H1 (cell line): ENCODE results near the gene LRRC46. TPM values are rescaled to one million over a fixed set of nuclear protein-coding genes. Genes with fewer than 3 reads are reported as not detected.

Source experiments
- CTCF ChIA-PET: fragments of 300-600 bp; sonication (Branson Sonifier 250); formaldehyde crosslinking; loops from one replicate; lab custom pipeline; 2021; ENCODE audit not compliant: partially characterized antibody; lab: Charles Lee
- POLR2A ChIA-PET: fragments of 300-600 bp; sonication (Branson Sonifier 250); formaldehyde crosslinking; loops from one replicate; lab custom pipeline; 2021; ENCODE audit warnings: inconsistent platforms; ENCODE audit not compliant: partially characterized antibody; lab: Charles Lee
- DNase-seq, 2 experiments: peaks; one replicate each; pipeline versions ENCODE4 v3.0.0 to v3.0.0-alpha.2; 2010 to 2022; ENCODE audit warnings: low spot score in 2 of 2, low read depth in 1 of 2, mixed read lengths in 1 of 2
- FAIRE-seq: peaks from 2 replicates; lab custom pipeline; 2011; peaks lifted over from hg19 to GRCh38; lab: Jason Lieb, UNC
- H2AFZ ChIP-seq: 2 replicates; pipeline ENCODE4 v1.8.1; 2012; ENCODE audit warnings: low read length, inconsistent platforms
- H2AK5ac ChIP-seq: 2 replicates; pipeline ENCODE4 v1.6.1; 2013; ENCODE audit warnings: low read depth, low read length
- H2BK120ac ChIP-seq: replicated peaks from 2 replicates; pipeline ENCODE3; 2013; ENCODE audit warnings: low read depth, low read length, inconsistent platforms
- H2BK12ac ChIP-seq: 2 replicates; pipeline ENCODE4 v1.6.1; 2013; ENCODE audit warnings: low read depth, low read length
- H2BK15ac ChIP-seq: 2 replicates; pipeline ENCODE4 v1.6.1; 2013; ENCODE audit warnings: low read length
- H2BK20ac ChIP-seq: 2 replicates; pipeline ENCODE4 v1.6.1; 2013; ENCODE audit warnings: low read length
- H2BK5ac ChIP-seq: 2 replicates; pipeline ENCODE4 v1.6.1; 2013; ENCODE audit warnings: low read depth, low read length
- H3K14ac ChIP-seq: 2 replicates; pipeline ENCODE4 v1.6.1; 2013; ENCODE audit warnings: inconsistent platforms; ENCODE audit not compliant: insufficient read length
- H3K18ac ChIP-seq: 2 replicates; pipeline ENCODE4 v1.6.1; 2013; ENCODE audit warnings: low read length; ENCODE audit errors: extremely low read depth
- H3K23ac ChIP-seq: 2 replicates; pipeline ENCODE4 v1.6.1; 2013; ENCODE audit warnings: inconsistent platforms; ENCODE audit not compliant: insufficient read length
- H3K23me2 ChIP-seq: 2 replicates; pipeline ENCODE4 v1.6.1; 2013; ENCODE audit warnings: low read depth, low read length
- H3K27ac ChIP-seq: 2 replicates; pipeline ENCODE4 v1.6.1; 2011; ENCODE audit warnings: low read depth, low read length, inconsistent platforms
- H3K27me3 ChIP-seq, 4 experiments: replicated peaks in 1 of 4; 1 replicate in 1 of 4; 2 replicates in 3 of 4; pipeline versions ENCODE4 v1.6.1 to v1.8.1; 2011 to 2013; ENCODE audit warnings: low read length in 3 of 4, mild to moderate bottlenecking in 3 of 4, inconsistent platforms in 2 of 4, mixed read lengths in 2 of 4, moderate library complexity in 1 of 4; ENCODE audit not compliant: control insufficient read depth in 3 of 4, insufficient read depth in 3 of 4; ENCODE audit errors: extremely low read depth in 1 of 4
- H3K36me3 ChIP-seq, 4 experiments: 2 replicates each; pipeline versions ENCODE4 v1.6.1 to v1.8.1; 2011 to 2013; ENCODE audit warnings: mild to moderate bottlenecking in 4 of 4, low read length in 3 of 4, moderate library complexity in 2 of 4, control low read depth in 1 of 4, inconsistent platforms in 1 of 4; ENCODE audit not compliant: insufficient read depth in 4 of 4, control insufficient read depth in 2 of 4
- H3K4ac ChIP-seq: replicated peaks from 2 replicates; pipeline ENCODE3; 2013; ENCODE audit warnings: low read length, low read depth, mixed read lengths, inconsistent platforms; ENCODE audit not compliant: insufficient read length
- H3K4me1 ChIP-seq, 4 experiments: replicated peaks in 1 of 4; 1 replicate in 1 of 4; 2 replicates in 3 of 4; pipeline versions ENCODE4 v1.6.1 to v1.8.1; 2011 to 2013; ENCODE audit warnings: low read length in 3 of 4, inconsistent platforms in 2 of 4, mixed read lengths in 1 of 4; ENCODE audit not compliant: insufficient read depth in 4 of 4, control insufficient read depth in 3 of 4
- H3K4me2 ChIP-seq, 2 experiments: 2 replicates each; pipeline versions ENCODE4 v1.6.1 to v1.8.1; 2011 to 2013; ENCODE audit warnings: low read depth in 2 of 2, low read length in 2 of 2, control low read depth in 1 of 2, inconsistent platforms in 1 of 2, mild to moderate bottlenecking in 1 of 2; ENCODE audit not compliant: insufficient read depth in 1 of 2
- H3K4me3 ChIP-seq, 4 experiments: fragments of 200-600, 300-600 bp in 1 of 4; sonication (generic), shearing (Covaris generic), sonication (Bioruptor Twin) in 1 of 4; 2 replicates each; pipeline versions ENCODE4 v1.5.1 to v1.8.1; 2011 to 2016; ENCODE audit warnings: low read length in 4 of 4, low read depth in 3 of 4, control low read depth in 2 of 4, inconsistent platforms in 2 of 4, mild to moderate bottlenecking in 2 of 4, mixed read lengths in 1 of 4, moderate library complexity in 1 of 4; ENCODE audit not compliant: insufficient read depth in 2 of 4; ENCODE audit errors: extremely low read depth in 1 of 4
- H3K56ac ChIP-seq: replicated peaks from 2 replicates; pipeline ENCODE3; 2013; ENCODE audit warnings: low read depth, mild to moderate bottlenecking, mixed read lengths, low read length, inconsistent platforms; ENCODE audit not compliant: insufficient read length
- H3K79me1 ChIP-seq: 2 replicates; pipeline ENCODE4 v1.6.1; 2013; ENCODE audit warnings: low read depth, low read length, control low read depth
- H3K79me2 ChIP-seq, 2 experiments: 2 replicates each; pipeline versions ENCODE4 v1.6.1 to v1.8.1; 2012 to 2013; ENCODE audit warnings: low read length in 2 of 2, mild to moderate bottlenecking in 2 of 2, inconsistent platforms in 1 of 2; ENCODE audit not compliant: insufficient read depth in 2 of 2, control insufficient read depth in 1 of 2
- H3K9ac ChIP-seq, 4 experiments: replicated peaks in 1 of 4; 1 replicate in 1 of 4; 2 replicates in 3 of 4; pipeline versions ENCODE4 v1.6.1 to v1.8.1; 2011 to 2013; ENCODE audit warnings: low read depth in 3 of 4, low read length in 3 of 4, control low read depth in 2 of 4, mild to moderate bottlenecking in 2 of 4, moderate library complexity in 2 of 4, inconsistent platforms in 1 of 4; ENCODE audit errors: extremely low read depth in 1 of 4
- H3K9me3 ChIP-seq, 2 experiments: 2 replicates each; pipeline versions ENCODE4 v1.6.1 to v1.8.1; 2012 to 2013; ENCODE audit warnings: mild to moderate bottlenecking in 2 of 2, moderate library complexity in 2 of 2, control low read depth in 1 of 2, inconsistent platforms in 1 of 2, low read depth in 1 of 2, low read length in 1 of 2, mixed read lengths in 1 of 2; ENCODE audit not compliant: insufficient read depth in 2 of 2
- H4K20me1 ChIP-seq, 2 experiments: replicated peaks in 1 of 2; 2 replicates each; pipeline versions ENCODE3 to v1.8.1; 2011 to 2013; ENCODE audit warnings: inconsistent platforms in 2 of 2, low read length in 2 of 2, mild to moderate bottlenecking in 1 of 2; ENCODE audit not compliant: insufficient read depth in 2 of 2, control insufficient read depth in 1 of 2
- H4K5ac ChIP-seq: 2 replicates; pipeline ENCODE4 v1.6.1; 2013; ENCODE audit warnings: low read length, low read depth, mixed read lengths, inconsistent platforms; ENCODE audit not compliant: insufficient read length
- H4K8ac ChIP-seq: 2 replicates; pipeline ENCODE4 v1.8.0; 2013; ENCODE audit warnings: mild to moderate bottlenecking, moderate library complexity, low read length, inconsistent platforms; ENCODE audit not compliant: insufficient read depth; ENCODE audit errors: extremely low read depth
- H4K91ac ChIP-seq: replicated peaks from 2 replicates; pipeline ENCODE3; 2013; ENCODE audit warnings: low read length, mixed read lengths, inconsistent platforms; ENCODE audit not compliant: insufficient read length
- JUND ChIP-seq: IDR thresholded peaks from 2 replicates; pipeline ENCODE4 v1.6.1; 2011; ENCODE audit warnings: mild to moderate bottlenecking, improper control_type of control experiment, low read length
- POU5F1 ChIP-seq: IDR thresholded peaks from 2 replicates; pipeline ENCODE4 v1.6.1; 2011; ENCODE audit warnings: low read depth, mild to moderate bottlenecking, low read length, moderate library complexity
- SP1 ChIP-seq: IDR thresholded peaks from 2 replicates; pipeline ENCODE4 v1.6.1; 2011; ENCODE audit warnings: low read depth, low read length
- SP2 ChIP-seq: IDR thresholded peaks from 2 replicates; pipeline ENCODE4 v1.6.1; 2012; ENCODE audit warnings: mild to moderate bottlenecking, low read length, inconsistent platforms
- TEAD4 ChIP-seq: IDR thresholded peaks from 2 replicates; pipeline ENCODE4 v1.6.1; 2012; ENCODE audit warnings: low read depth, low read length, inconsistent platforms, mixed read lengths
- WGBS, 2 experiments: shearing (Covaris generic) in 1 of 2; methylation state at CpG; one replicate each; pipeline versions ENCODE4 v1.1.6 to v1.1.7; 2013 to 2015; ENCODE audit warnings: low lambda C conversion rate in 2 of 2, mixed read lengths in 2 of 2, inconsistent platforms in 1 of 2, low coverage in 1 of 2, missing lambda C conversion rate in 1 of 2; ENCODE audit not compliant: insufficient replicate concordance in 2 of 2, insufficient coverage in 1 of 2, insufficient read length in 1 of 2; ENCODE audit errors: extremely low coverage in 1 of 2, missing lambda C conversion rate in 1 of 2; 5-methylcytosine and 5-hydroxymethylcytosine counted together
- polyA plus RNA-seq, 7 experiments: library from polyadenylated mRNA; depleted of rRNA in 3 of 7; stranded (reverse) in 5 of 7; unstranded in 2 of 7; fragments of >200 nt in 5 of 7; fragments of 200-250 nt in 2 of 7; gene quantifications; 1 replicate in 5 of 7; 2 replicates in 1 of 7; 4 replicates in 1 of 7; pipeline versions ENCODE4 v1.2.1 to v1.2.3, GENCODE V29; 2011 to 2013; ENCODE audit warnings: missing spikeins in 2 of 7, mixed read lengths in 2 of 7
- total RNA-seq: library from RNA; stranded (reverse); fragmentation: NEBNext Ultra II Directional; extraction: Animal tissue kit (Norgen Biotek cat#: 25700); gene quantifications from 2 replicates; pipeline ENCODE4 v1.2.1, GENCODE V29; 2021
- TF ChIP-seq, protein P1 (sequence below): IDR thresholded peaks from 2 replicates; pipeline ENCODE4 v1.6.1; 2011; ENCODE audit warnings: low read depth, mild to moderate bottlenecking, low read length; ENCODE audit not compliant: insufficient read depth
- TF ChIP-seq, protein P2 (sequence below): IDR thresholded peaks from 2 replicates; pipeline ENCODE4 v1.6.1; 2012; ENCODE audit warnings: low read length, inconsistent platforms

Gene LRRC46
- total and polyA plus RNA-seq, 2 of the 8 experiments (the other 6 are each of a cell fraction or from before 2014, with no cell fraction given): 0.18 TPM; not detected in 1

GRCh38 chr17:47806913-47807255, 24.6 kb upstream of the LRRC46 start:
- TF ChIP-seq, protein P1, sequence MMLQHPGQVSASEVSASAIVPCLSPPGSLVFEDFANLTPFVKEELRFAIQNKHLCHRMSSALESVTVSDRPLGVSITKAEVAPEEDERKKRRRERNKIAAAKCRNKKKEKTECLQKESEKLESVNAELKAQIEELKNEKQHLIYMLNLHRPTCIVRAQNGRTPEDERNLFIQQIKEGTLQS: no peak
- TF ChIP-seq SP1 (no peak), TEAD4 (no peak), POU5F1 (no peak), JUND (no peak), SP2 (no peak)
- TF ChIP-seq, protein P2, sequence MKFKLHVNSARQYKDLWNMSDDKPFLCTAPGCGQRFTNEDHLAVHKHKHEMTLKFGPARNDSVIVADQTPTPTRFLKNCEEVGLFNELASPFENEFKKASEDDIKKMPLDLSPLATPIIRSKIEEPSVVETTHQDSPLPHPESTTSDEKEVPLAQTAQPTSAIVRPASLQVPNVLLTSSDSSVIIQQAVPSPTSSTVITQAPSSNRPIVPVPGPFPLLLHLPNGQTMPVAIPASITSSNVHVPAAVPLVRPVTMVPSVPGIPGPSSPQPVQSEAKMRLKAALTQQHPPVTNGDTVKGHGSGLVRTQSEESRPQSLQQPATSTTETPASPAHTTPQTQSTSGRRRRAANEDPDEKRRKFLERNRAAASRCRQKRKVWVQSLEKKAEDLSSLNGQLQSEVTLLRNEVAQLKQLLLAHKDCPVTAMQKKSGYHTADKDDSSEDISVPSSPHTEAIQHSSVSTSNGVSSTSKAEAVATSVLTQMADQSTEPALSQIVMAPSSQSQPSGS: no peak
- FAIRE-seq: no peak
- CTCF ChIA-PET: interaction anchor here (0.8 to 1.8 kb wide), 3 partner anchors 14 to 109 kb away, joined by 3 to 4 read pairs (median 4); no protein-coding TSS in a partner anchor

More at GRCh38 chr17:47806913-47807255, 24.6 kb upstream of the LRRC46 start:
- peaks cover 0 to 2% (median 0%) of the 10 kb centered on the region in 4 experiments; a peak in 1 of 8 replicates for H3K36me3 ChIP-seq
- H4K5ac ChIP-seq: no peak overlapping the region
- no peak overlapping the region for H2AFZ ChIP-seq
- H3K9me3 ChIP-seq: no peaks in the 10 kb centered on the region
- H2BK120ac ChIP-seq: no peak overlapping the region
- no peaks in the 10 kb centered on the region; the same call in 1 of the 2 replicates for H3K79me1 ChIP-seq
- H3K9ac ChIP-seq: no peak overlapping the region; a peak in 1 of 7 replicates
- H3K4ac ChIP-seq: no peak overlapping the region
- H2BK12ac ChIP-seq: no peak overlapping the region
- H3K18ac ChIP-seq: no peak overlapping the region
- no peak overlapping the region for H2AK5ac ChIP-seq
- no peak overlapping the region for H3K14ac ChIP-seq
- no peak overlapping the region for H4K8ac ChIP-seq
- peaks cover 2 to 4% of the 10 kb centered on the region in 2 experiments for H4K20me1 ChIP-seq
- no peak overlapping the region for H2BK5ac ChIP-seq
- no peak overlapping the region for H2BK15ac ChIP-seq
- H3K56ac ChIP-seq: no peak overlapping the region
- H3K23ac ChIP-seq: no peak overlapping the region
- H3K4me3 ChIP-seq: no peak overlapping the region
- no peak overlapping the region for H2BK20ac ChIP-seq
- POLR2A ChIA-PET: interaction anchor here (0.9 to 1.2 kb wide), 3 partner anchors 11 to 33 kb away, joined by 3 read pairs; no protein-coding TSS in a partner anchor
- no peaks in the 10 kb centered on the region for H3K27me3 ChIP-seq
- H3K4me1 ChIP-seq: no peaks in the 10 kb centered on the region; a peak in 1 of 7 replicates
- H3K79me2 ChIP-seq: no peaks in the 10 kb centered on the region
- DNase-seq: no peak
- H3K23me2 ChIP-seq: no peaks in the 10 kb centered on the region
- H3K4me2 ChIP-seq: no peak overlapping the region
- no peak overlapping the region for H3K27ac ChIP-seq
- WGBS, 2 experiments: 93% methylated on average over 9 of the region's 9 CpGs; no CpG with 5 or more reads in 1 of the 2 experiments
- no peak overlapping the region for H4K91ac ChIP-seq
